ENCODE measurements around the gene PRKAR2B. TPM values are rescaled to one million over a fixed set of nuclear protein-coding genes. Genes with fewer than 3 reads are reported as not detected.

Gene PRKAR2B
- total and polyA plus RNA-seq, 4 donors, result 0.88 to 41.8 (median 1.6) TPM

GRCh38 chr7:107148721-107149120 is 104.2 kb downstream of the PRKAR2B start:
- Histone ChIP-seq H3K36me3 (ENCODE audit: control insufficient read depth in 4 of 4, insufficient read depth in 3 of 4, low read depth in 1 of 4, low read length in 3 of 4) (no peaks in the 10 kb centered on the region), H3K9me3 (ENCODE audit: control insufficient read depth in 4 of 4, low read length in 3 of 4) (no peaks in the 10 kb centered on the region)
- 95% methylated on average over 2 of the region's 2 CpGs for WGBS

DNA sequence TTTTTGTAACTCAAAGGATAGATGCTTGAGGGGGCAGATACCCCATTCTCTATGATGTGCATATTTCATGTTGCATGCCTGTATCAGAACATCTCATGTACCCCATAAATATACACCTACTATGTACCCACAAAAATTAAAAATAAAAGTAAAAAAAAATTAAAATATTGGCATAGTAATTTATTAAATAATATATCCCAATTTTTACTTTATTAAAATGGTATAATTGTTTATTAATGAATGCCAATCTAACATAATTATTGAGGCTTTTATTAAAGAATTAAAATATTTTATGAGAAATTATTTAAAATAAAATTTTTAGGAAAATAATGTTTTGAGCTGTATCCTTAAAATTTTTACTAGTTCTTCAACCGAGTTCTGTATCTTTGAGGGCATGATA is 105.4 kb downstream of the PRKAR2B start:
- WGBS, result 95% methylated on average over 1 of the region's 1 CpG
- TF ChIP-seq TAF1 (conservative IDR thresholded peaks at IDR 0.05) (no peak), GABPA (IDR thresholded peaks at IDR 0.05 in 1 of 2, conservative IDR thresholded peaks at IDR 0.05 in 1 of 2) (no peak), RXRA (IDR thresholded peaks at IDR 0.05) (no peak), YY1 (IDR thresholded peaks at IDR 0.05) (no peak), RAD21 (IDR thresholded peaks at IDR 0.05) (no peak), ZBTB33 (IDR thresholded peaks at IDR 0.05) (no peak), FOXA2 (IDR thresholded peaks at IDR 0.05) (no peak), EGR1 (IDR thresholded peaks at IDR 0.05; ENCODE audit: low read depth in 2 of 2) (no peak), SP1 (IDR thresholded peaks at IDR 0.05) (no peak), HNF4A (conservative IDR thresholded peaks at IDR 0.05) (no peak), MAX (IDR thresholded peaks at IDR 0.05) (no peak), REST (IDR thresholded peaks at IDR 0.05) (no peak)

More at GRCh38 chr7:107148721-107149120, 104.2 kb downstream of the PRKAR2B start:
- Histone ChIP-seq H3K27me3 (ENCODE audit: control insufficient read depth in 4 of 4, insufficient read depth in 4 of 4, low read length in 3 of 4) (no peaks in the 10 kb centered on the region), H3K27ac (ENCODE audit: low read depth in 1 of 2, low read length in 2 of 2) (no peak overlapping the region), H3K9ac (ENCODE audit: low read depth in 1 of 2, low read length in 2 of 2) (no peak overlapping the region), H3K4me1 (ENCODE audit: control insufficient read depth in 4 of 4, insufficient read depth in 4 of 4, low read length in 3 of 4) (peaks cover 0 to 3% (median under 1%) of the 10 kb centered on the region in 4 donors), H3K4me3 (ENCODE audit: low read depth in 1 of 3, low read length in 3 of 3) (no peak overlapping the region)
- no peak for DNase-seq (ENCODE audit: low spot score)
- TF ChIP-seq CTCF (IDR thresholded peaks at IDR 0.05; ENCODE audit: low read depth, low read length, missing input control) (no peak), ZBTB33 (IDR thresholded peaks at IDR 0.05) (no peak), RXRA (IDR thresholded peaks at IDR 0.05) (no peak), MAX (IDR thresholded peaks at IDR 0.05) (no peak), TAF1 (conservative IDR thresholded peaks at IDR 0.05) (no peak), NR2F2 (IDR thresholded peaks at IDR 0.05) (no peak), YY1 (IDR thresholded peaks at IDR 0.05) (no peak), HNF4A (conservative IDR thresholded peaks at IDR 0.05) (no peak), SP1 (IDR thresholded peaks at IDR 0.05) (no peak), FOXA1 (IDR thresholded peaks at IDR 0.05) (no peak)

More for the DNA sequence above, 105.4 kb downstream of the PRKAR2B start:
- Histone ChIP-seq H3K9ac (ENCODE audit: low read depth in 1 of 2, low read length in 2 of 2) (no peak overlapping the region), H3K36me3 (ENCODE audit: control insufficient read depth in 4 of 4, insufficient read depth in 3 of 4, low read depth in 1 of 4, low read length in 3 of 4) (no peaks in the 10 kb centered on the region), H3K9me3 (ENCODE audit: control insufficient read depth in 4 of 4, low read length in 3 of 4) (no peaks in the 10 kb centered on the region), H3K27me3 (ENCODE audit: control insufficient read depth in 4 of 4, insufficient read depth in 4 of 4, low read length in 3 of 4) (no peaks in the 10 kb centered on the region), H3K4me3 (ENCODE audit: low read depth in 1 of 3, low read length in 3 of 3) (no peak overlapping the region), H3K27ac (ENCODE audit: low read depth in 1 of 2, low read length in 2 of 2) (no peak overlapping the region), H3K4me1 (ENCODE audit: control insufficient read depth in 4 of 4, insufficient read depth in 4 of 4, low read length in 3 of 4) (peaks cover 0 to 3% (median under 1%) of the 10 kb centered on the region in 4 donors)
- no peak for DNase-seq (ENCODE audit: low spot score)
